Activated CD8-positive, alpha-beta memory T cell treated with anti-CD3 and anti-CD28 coated beads for 4 hours (primary cell): ENCODE results near the gene ELAVL1.
A peak's percentile ranks its signal among the peaks of the same experiment; 100 is the strongest.
"Not testable (repeated sequence)": the region's sequence is repeated elsewhere in the genome, so short reads cannot be mapped to it uniquely, and the experiment has no call there.

Experiments used
- DNase-seq, 2 donors: peaks; one replicate each; pipeline ENCODE4 v3.0.0-alpha.2; 2020; ENCODE audit warnings: low read depth in 2 of 2

Gene ELAVL1

GRCh38 chr19:7933828-7934725, 71.4 kb downstream of the ELAVL1 start:
- DNase-seq, result no peak

GRCh38 chr19:7933411-7933810, 72.0 kb downstream of the ELAVL1 start:
- no peak for DNase-seq

- DNase-seq, result no peak
These were observed 72.5 kb downstream of the ELAVL1 start for GRCh38 chr19:7932930-7933300.

- no peak for DNase-seq
These were observed 73.0 kb downstream of the ELAVL1 start for GRCh38 chr19:7932276-7932929.

GRCh38 chr19:7931221-7932061, 74.0 kb downstream of the ELAVL1 start:
- no peak for DNase-seq

- DNase-seq, result no peak
These were observed 74.7 kb downstream of the ELAVL1 start for GRCh38 chr19:7930765-7931164.

GRCh38 chr19:7930030-7930429, 75.4 kb downstream of the ELAVL1 start:
- DNase-seq, result not testable (repeated sequence)

- no peak for DNase-seq
These were observed 76.4 kb downstream of the ELAVL1 start for GRCh38 chr19:7928741-7929701.

GRCh38 chr19:7928334-7928706, 77.1 kb downstream of the ELAVL1 start:
- no peak for DNase-seq

GRCh38 chr19:7927605-7928333, 77.7 kb downstream of the ELAVL1 start:
- DNase-seq, result no peak

- no peak for DNase-seq
These were observed 78.5 kb downstream of the ELAVL1 start for GRCh38 chr19:7926727-7927604.

GRCh38 chr19:7926021-7926726, 79.3 kb downstream of the ELAVL1 start, which contains the start of gene CTXN1:
TSS of gene CTXN1 (minus strand) at chr19:7926135. CDS start at chr19:7925538, 597 bp downstream.
- DNase-seq, result peak; percentile 47 to 61

- peak; percentile 58 to 64 for DNase-seq
These were observed 80.1 kb downstream of the ELAVL1 start for GRCh38 chr19:7925171-7925851.

- DNase-seq, result no peak
These were observed 80.7 kb downstream of the ELAVL1 start for GRCh38 chr19:7924651-7925170.

- DNase-seq, result no peak
These were observed 81.2 kb downstream of the ELAVL1 start for GRCh38 chr19:7924241-7924640.

- DNase-seq, result no peak
These were observed 81.9 kb downstream of the ELAVL1 start for GRCh38 chr19:7923295-7924191.

- no peak for DNase-seq
These were observed 82.6 kb downstream of the ELAVL1 start for GRCh38 chr19:7922836-7923195.
